Articular chondrocyte of knee joint (primary cell): ENCODE results near the gene CTNND1. TPM values are rescaled to one million over a fixed set of nuclear protein-coding genes. Genes with fewer than 3 reads are reported as not detected.

Experiments
- small RNA-seq: library from RNA; depleted of rRNA; stranded (forward); fragments of <200 nt; gene quantifications from one replicate; pipeline ENCODE3, GENCODE V24; 2012
- total RNA-seq: library from RNA; depleted of rRNA; stranded (reverse); fragments of >200 nt; gene quantifications from 2 replicates; pipeline ENCODE4 v1.2.3, GENCODE V29; 2012

The CTNND1 gene, protein sequence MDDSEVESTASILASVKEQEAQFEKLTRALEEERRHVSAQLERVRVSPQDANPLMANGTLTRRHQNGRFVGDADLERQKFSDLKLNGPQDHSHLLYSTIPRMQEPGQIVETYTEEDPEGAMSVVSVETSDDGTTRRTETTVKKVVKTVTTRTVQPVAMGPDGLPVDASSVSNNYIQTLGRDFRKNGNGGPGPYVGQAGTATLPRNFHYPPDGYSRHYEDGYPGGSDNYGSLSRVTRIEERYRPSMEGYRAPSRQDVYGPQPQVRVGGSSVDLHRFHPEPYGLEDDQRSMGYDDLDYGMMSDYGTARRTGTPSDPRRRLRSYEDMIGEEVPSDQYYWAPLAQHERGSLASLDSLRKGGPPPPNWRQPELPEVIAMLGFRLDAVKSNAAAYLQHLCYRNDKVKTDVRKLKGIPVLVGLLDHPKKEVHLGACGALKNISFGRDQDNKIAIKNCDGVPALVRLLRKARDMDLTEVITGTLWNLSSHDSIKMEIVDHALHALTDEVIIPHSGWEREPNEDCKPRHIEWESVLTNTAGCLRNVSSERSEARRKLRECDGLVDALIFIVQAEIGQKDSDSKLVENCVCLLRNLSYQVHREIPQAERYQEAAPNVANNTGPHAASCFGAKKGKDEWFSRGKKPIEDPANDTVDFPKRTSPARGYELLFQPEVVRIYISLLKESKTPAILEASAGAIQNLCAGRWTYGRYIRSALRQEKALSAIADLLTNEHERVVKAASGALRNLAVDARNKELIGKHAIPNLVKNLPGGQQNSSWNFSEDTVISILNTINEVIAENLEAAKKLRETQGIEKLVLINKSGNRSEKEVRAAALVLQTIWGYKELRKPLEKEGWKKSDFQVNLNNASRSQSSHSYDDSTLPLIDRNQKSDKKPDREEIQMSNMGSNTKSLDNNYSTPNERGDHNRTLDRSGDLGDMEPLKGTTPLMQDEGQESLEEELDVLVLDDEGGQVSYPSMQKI
- total RNA-seq: 121 and 135 TPM in 2 replicates

GRCh38 chr11:57761301-57762234 is at the start of gene CTNND1:
CTNND1 (plus strand) TSS chr11:57761802; CDS start chr11:57791479, 29,677 bp downstream.

GRCh38 chr11:57712256-57713150 is 49.1 kb upstream of the CTNND1 start, which contains the start of gene TMX2:
TMX2 (plus strand) TSS chr11:57712593; CDS start chr11:57712619, 26 bp downstream.

GRCh38 chr11:57741132-57742086 is 20.2 kb upstream of the CTNND1 start, which contains the start of gene SELENOH:
SELENOH (plus strand) TSS chr11:57741491; CDS start chr11:57741596, 105 bp downstream.

DNA sequence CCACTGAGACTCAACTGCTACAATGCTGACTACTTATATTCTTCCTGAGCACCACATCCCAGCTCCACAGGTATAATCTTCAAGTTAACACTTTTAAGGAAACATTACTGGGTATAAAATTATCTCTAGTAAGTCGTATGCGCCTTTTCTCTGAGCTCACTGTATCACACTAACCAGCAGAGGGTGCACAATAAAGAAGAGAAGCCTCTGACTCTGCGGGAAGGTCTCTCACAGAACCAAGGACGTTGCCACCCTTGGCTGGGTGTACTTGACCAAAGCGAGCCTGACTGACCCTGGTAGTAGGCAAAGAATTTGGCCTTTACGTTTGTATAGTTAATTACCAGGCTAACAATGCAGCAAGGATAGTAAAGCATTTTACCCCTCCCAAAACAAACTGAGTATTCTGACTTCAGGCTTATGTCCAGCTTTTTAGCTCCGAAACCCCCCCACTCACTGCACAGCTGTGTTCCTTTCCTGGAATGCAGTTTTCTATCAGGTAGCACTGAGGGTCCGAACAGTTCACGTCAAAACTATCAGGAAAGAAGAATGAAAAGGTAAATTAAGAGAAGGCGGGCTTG is 9.8 kb upstream of the CTNND1 start, which contains the start of gene BTBD18:
Gene BTBD18 (minus strand): TSS at position 144 of the 578 bp plus-strand sequence. CDS start 631 bp downstream, outside the sequence.

Small RNA genes within 50 kb of the gene (small RNA-seq; reads per million reads assigned to genes)
- gene AP001931.1 (not detected), gene TMX2-CTNND1 (not detected)

Other genes with a start within 250 kb of the CTNND1 start
- gene SLC43A1, start 246.1 kb upstream of the CTNND1 start, total RNA-seq: 12.0 and 14.5 TPM in 2 replicates
- gene TIMM10, start 231.0 kb upstream of the CTNND1 start, total RNA-seq: 22.7 and 34.0 TPM in 2 replicates
- gene SMTNL1, start 224.2 kb upstream of the CTNND1 start, total RNA-seq: not detected in 2 replicates
- 49.2 and 49.5 TPM in 2 replicates for gene UBE2L6, start 194.1 kb upstream of the CTNND1 start, total RNA-seq
- 19.6 and 31.0 TPM in 2 replicates for gene SERPING1, start 164.1 kb upstream of the CTNND1 start, total RNA-seq
- 0.26 and 0.65 TPM in 2 replicates for gene YPEL4, start 111.9 kb upstream of the CTNND1 start, total RNA-seq
- gene CLP1, start 104.0 kb upstream of the CTNND1 start, total RNA-seq: 11.4 and 12.8 TPM in 2 replicates
- gene ZDHHC5, start 93.7 kb upstream of the CTNND1 start, total RNA-seq: 42.3 and 44.3 TPM in 2 replicates
- 13.7 and 15.4 TPM in 2 replicates for gene MED19, start 49.6 kb upstream of the CTNND1 start, total RNA-seq
- gene TMX2, start 49.2 kb upstream of the CTNND1 start, total RNA-seq: 52.7 and 53.2 TPM in 2 replicates
- gene SELENOH, start 20.3 kb upstream of the CTNND1 start, total RNA-seq: 59.8 and 69.5 TPM in 2 replicates
- not detected in 2 replicates for gene BTBD18, start 10.0 kb upstream of the CTNND1 start, total RNA-seq